Measurements from ENCODE around the gene KLF4. TPM values are rescaled to one million over a fixed set of nuclear protein-coding genes. Genes with fewer than 3 reads are reported as not detected.
"Not testable (repeated sequence)": the region's sequence is repeated elsewhere in the genome, so short reads cannot be mapped to it uniquely, and the experiment has no call there.

Gene KLF4
- polyA plus RNA-seq, 1 donor from 2014 or later, result 0.92 TPM

DNA sequence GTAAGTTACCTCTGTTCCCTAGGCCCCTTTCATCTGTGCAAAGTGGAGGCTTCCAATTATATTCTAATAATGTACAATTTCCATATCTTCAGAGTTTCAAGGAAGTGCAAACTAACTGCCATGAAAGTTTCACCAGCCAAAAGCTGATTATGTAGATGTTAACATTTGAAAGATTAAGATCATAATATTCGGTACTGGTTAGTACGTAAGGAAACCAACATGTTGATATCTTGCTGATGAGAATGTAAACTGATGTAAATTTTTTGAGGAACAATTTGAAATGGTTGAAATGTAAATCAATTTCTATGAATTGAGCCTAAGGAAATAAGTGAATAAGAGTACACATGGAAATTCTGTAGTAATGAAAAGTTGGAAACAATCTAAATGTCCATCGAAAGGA lies 12.9 kb upstream of the KLF4 start:
- Histone ChIP-seq H3K27ac (ENCODE audit: low read length) (no peak overlapping the region), H4K20me1 (ENCODE audit: insufficient read depth) (no peaks in the 10 kb centered on the region), H2AFZ (ENCODE audit: low read depth, low read length) (no peak overlapping the region), H3K9me3 (ENCODE audit: low read length) (no peaks in the 10 kb centered on the region), H3K4me2 (ENCODE audit: low read length) (no peak overlapping the region), H3F3A (ENCODE audit: insufficient read depth, low read length, poor library complexity, severe bottlenecking) (no peaks in the 10 kb centered on the region), H3K79me2 (replicated peaks; ENCODE audit: insufficient read depth, low read length) (no peaks in the 10 kb centered on the region), H3K4me3 (ENCODE audit: low read length) (no peak overlapping the region), H3K9me2 (ENCODE audit: insufficient read depth, low read length) (no peaks in the 10 kb centered on the region), H3K9ac (ENCODE audit: low read length) (no peak overlapping the region), H3K36me3 (ENCODE audit: insufficient read depth, low read length) (no peaks in the 10 kb centered on the region), H3K27me3 (ENCODE audit: insufficient read depth, low read depth, low read length) (no peaks in the 10 kb centered on the region)
- TF ChIP-seq EP300 (conservative IDR thresholded peaks at IDR 0.05; ENCODE audit: poor library complexity, severe bottlenecking), result no peak
- TF ChIP-seq, protein P1, sequence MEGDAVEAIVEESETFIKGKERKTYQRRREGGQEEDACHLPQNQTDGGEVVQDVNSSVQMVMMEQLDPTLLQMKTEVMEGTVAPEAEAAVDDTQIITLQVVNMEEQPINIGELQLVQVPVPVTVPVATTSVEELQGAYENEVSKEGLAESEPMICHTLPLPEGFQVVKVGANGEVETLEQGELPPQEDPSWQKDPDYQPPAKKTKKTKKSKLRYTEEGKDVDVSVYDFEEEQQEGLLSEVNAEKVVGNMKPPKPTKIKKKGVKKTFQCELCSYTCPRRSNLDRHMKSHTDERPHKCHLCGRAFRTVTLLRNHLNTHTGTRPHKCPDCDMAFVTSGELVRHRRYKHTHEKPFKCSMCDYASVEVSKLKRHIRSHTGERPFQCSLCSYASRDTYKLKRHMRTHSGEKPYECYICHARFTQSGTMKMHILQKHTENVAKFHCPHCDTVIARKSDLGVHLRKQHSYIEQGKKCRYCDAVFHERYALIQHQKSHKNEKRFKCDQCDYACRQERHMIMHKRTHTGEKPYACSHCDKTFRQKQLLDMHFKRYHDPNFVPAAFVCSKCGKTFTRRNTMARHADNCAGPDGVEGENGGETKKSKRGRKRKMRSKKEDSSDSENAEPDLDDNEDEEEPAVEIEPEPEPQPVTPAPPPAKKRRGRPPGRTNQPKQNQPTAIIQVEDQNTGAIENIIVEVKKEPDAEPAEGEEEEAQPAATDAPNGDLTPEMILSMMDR (IDR thresholded peaks at IDR 0.05; ENCODE audit: poor library complexity, severe bottlenecking), result no peak
- TF ChIP-seq SMC3 (conservative IDR thresholded peaks at IDR 0.05; ENCODE audit: poor library complexity), result no peak
- no peak for TF ChIP-seq TAF1 (IDR thresholded peaks at IDR 0.05; ENCODE audit: low read depth)
- TF ChIP-seq RAD21 (conservative IDR thresholded peaks at IDR 0.05), result no peak
- TF ChIP-seq POLR2AphosphoS5 (IDR thresholded peaks at IDR 0.05), result no peak
- no peak for TF ChIP-seq EZH2 (IDR thresholded peaks at IDR 0.05; ENCODE audit: borderline replicate concordance, insufficient read depth, low read length, poor library complexity, severe bottlenecking)
- TF ChIP-seq, protein P2, sequence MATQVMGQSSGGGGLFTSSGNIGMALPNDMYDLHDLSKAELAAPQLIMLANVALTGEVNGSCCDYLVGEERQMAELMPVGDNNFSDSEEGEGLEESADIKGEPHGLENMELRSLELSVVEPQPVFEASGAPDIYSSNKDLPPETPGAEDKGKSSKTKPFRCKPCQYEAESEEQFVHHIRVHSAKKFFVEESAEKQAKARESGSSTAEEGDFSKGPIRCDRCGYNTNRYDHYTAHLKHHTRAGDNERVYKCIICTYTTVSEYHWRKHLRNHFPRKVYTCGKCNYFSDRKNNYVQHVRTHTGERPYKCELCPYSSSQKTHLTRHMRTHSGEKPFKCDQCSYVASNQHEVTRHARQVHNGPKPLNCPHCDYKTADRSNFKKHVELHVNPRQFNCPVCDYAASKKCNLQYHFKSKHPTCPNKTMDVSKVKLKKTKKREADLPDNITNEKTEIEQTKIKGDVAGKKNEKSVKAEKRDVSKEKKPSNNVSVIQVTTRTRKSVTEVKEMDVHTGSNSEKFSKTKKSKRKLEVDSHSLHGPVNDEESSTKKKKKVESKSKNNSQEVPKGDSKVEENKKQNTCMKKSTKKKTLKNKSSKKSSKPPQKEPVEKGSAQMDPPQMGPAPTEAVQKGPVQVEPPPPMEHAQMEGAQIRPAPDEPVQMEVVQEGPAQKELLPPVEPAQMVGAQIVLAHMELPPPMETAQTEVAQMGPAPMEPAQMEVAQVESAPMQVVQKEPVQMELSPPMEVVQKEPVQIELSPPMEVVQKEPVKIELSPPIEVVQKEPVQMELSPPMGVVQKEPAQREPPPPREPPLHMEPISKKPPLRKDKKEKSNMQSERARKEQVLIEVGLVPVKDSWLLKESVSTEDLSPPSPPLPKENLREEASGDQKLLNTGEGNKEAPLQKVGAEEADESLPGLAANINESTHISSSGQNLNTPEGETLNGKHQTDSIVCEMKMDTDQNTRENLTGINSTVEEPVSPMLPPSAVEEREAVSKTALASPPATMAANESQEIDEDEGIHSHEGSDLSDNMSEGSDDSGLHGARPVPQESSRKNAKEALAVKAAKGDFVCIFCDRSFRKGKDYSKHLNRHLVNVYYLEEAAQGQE (IDR thresholded peaks at IDR 0.05; ENCODE audit: borderline replicate concordance), result no peak

DNA sequence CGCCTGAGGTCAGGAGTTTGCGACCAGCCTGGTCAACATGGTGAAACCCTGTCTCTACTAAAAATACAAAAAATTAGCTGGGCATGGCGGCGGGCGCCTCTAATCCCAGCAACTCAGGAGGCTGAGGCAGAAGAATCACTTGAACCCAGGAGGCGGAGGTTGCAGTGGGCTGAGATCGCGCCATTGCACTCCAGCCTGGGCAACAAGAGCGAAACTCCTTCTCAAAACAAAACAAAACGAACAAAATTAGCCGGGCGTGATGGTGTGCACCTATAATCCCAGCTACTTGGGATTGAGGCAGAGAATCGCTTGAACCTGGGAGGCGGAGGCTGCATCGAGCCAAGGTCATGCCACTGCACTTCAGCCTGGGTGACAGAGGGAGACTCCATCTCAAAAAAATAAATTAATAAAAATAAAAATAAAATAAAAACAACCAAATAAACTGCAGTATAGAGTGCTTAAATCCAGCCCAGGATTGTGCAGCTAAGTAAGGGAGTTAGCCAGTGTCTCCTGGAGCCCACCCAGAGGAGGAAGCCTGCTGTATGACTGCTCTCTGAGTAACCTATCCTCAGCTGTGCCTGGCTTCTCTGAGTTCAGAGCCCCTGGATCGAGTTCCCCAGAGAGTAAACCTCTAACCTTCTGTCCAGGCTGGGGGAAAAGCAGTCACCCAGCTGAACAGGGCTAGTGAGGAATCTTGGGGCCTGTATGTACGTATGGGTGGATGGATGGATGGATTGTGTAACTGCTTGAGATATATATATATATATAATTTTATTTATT lies 11.0 kb upstream of the KLF4 start:
- H3K9me3 ChIP-seq (ENCODE audit: low read length); H3K36me3 ChIP-seq (ENCODE audit: insufficient read depth, low read length); H3K4me3 ChIP-seq (ENCODE audit: low read length); H3K27me3 ChIP-seq (ENCODE audit: insufficient read depth, low read depth, low read length); H3K4me2 ChIP-seq (ENCODE audit: low read length); H3K79me2 ChIP-seq (replicated peaks; ENCODE audit: insufficient read depth, low read length); H3F3A ChIP-seq (ENCODE audit: insufficient read depth, low read length, poor library complexity, severe bottlenecking); H3K9ac ChIP-seq (ENCODE audit: low read length); H4K20me1 ChIP-seq (ENCODE audit: insufficient read depth); H2AFZ ChIP-seq (ENCODE audit: low read depth, low read length); H3K9me2 ChIP-seq (ENCODE audit: insufficient read depth, low read length); H3K27ac ChIP-seq (ENCODE audit: low read length): not testable (repeated sequence)

DNA sequence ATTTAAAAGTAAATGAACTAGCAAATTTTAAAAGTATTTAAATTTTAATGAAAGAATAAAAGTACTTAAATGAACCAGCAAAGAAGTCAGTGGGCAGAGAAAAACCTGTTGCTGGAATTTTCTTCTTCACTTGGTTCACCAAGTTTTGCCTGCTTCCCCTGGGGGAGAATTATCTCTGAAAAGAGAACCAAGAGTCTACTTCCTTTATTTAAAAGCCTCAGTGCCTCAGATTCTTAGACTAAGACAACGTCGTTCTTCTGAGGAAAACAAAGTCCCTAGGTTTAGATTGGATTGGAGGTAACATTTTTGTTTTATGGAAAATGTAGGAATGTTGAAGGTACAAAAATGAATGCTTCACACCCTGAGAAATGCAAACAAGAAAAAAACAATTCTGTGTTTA lies 7.4 kb upstream of the KLF4 start:
- Histone ChIP-seq H3K79me2 (replicated peaks; ENCODE audit: insufficient read depth, low read length) (no peaks in the 10 kb centered on the region), H2AFZ (ENCODE audit: low read depth, low read length) (no peak overlapping the region), H4K20me1 (ENCODE audit: insufficient read depth) (no peaks in the 10 kb centered on the region), H3K9me2 (ENCODE audit: insufficient read depth, low read length) (no peaks in the 10 kb centered on the region), H3K4me2 (ENCODE audit: low read length) (no peak overlapping the region), H3K9me3 (ENCODE audit: low read length) (no peaks in the 10 kb centered on the region), H3K27me3 (ENCODE audit: insufficient read depth, low read depth, low read length) (peaks cover 5% of the 10 kb centered on the region), H3K36me3 (ENCODE audit: insufficient read depth, low read length) (no peaks in the 10 kb centered on the region), H3K9ac (ENCODE audit: low read length) (no peak overlapping the region), H3K4me3 (ENCODE audit: low read length) (no peak overlapping the region), H3K27ac (ENCODE audit: low read length) (no peak overlapping the region), H3F3A (ENCODE audit: insufficient read depth, low read length, poor library complexity, severe bottlenecking) (no peaks in the 10 kb centered on the region)
- TF ChIP-seq TAF1 (IDR thresholded peaks at IDR 0.05; ENCODE audit: low read depth) (no peak), MXI1 (conservative IDR thresholded peaks at IDR 0.05; ENCODE audit: poor library complexity, severe bottlenecking) (no peak), RAD21 (conservative IDR thresholded peaks at IDR 0.05) (no peak), EZH2 (IDR thresholded peaks at IDR 0.05; ENCODE audit: borderline replicate concordance, insufficient read depth, low read length, poor library complexity, severe bottlenecking) (no peak), SMC3 (conservative IDR thresholded peaks at IDR 0.05; ENCODE audit: poor library complexity) (no peak), EP300 (conservative IDR thresholded peaks at IDR 0.05; ENCODE audit: poor library complexity, severe bottlenecking) (no peak), POLR2AphosphoS5 (IDR thresholded peaks at IDR 0.05) (no peak)
- TF ChIP-seq, protein P2 (IDR thresholded peaks at IDR 0.05; ENCODE audit: borderline replicate concordance), result no peak
- TF ChIP-seq, protein P1 (IDR thresholded peaks at IDR 0.05; ENCODE audit: poor library complexity, severe bottlenecking), result no peak
